ENCODE data around the gene EPB41L3.

Gene EPB41L3

GRCh38 chr18:5420906-5421305 lies 122.9 kb downstream of the EPB41L3 start:
- H3K36me3 ChIP-seq (ENCODE audit: control insufficient read depth, insufficient read depth, low read length), result no peaks in the 10 kb centered on the region
- H3K4me2 ChIP-seq (ENCODE audit: low read length), result no peak overlapping the region
- TF ChIP-seq, protein P1, sequence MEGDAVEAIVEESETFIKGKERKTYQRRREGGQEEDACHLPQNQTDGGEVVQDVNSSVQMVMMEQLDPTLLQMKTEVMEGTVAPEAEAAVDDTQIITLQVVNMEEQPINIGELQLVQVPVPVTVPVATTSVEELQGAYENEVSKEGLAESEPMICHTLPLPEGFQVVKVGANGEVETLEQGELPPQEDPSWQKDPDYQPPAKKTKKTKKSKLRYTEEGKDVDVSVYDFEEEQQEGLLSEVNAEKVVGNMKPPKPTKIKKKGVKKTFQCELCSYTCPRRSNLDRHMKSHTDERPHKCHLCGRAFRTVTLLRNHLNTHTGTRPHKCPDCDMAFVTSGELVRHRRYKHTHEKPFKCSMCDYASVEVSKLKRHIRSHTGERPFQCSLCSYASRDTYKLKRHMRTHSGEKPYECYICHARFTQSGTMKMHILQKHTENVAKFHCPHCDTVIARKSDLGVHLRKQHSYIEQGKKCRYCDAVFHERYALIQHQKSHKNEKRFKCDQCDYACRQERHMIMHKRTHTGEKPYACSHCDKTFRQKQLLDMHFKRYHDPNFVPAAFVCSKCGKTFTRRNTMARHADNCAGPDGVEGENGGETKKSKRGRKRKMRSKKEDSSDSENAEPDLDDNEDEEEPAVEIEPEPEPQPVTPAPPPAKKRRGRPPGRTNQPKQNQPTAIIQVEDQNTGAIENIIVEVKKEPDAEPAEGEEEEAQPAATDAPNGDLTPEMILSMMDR (IDR thresholded peaks at IDR 0.05), result no peak
- peaks cover 35% of the 10 kb centered on the region for H3K4me1 ChIP-seq
- H3K27me3 ChIP-seq (ENCODE audit: control insufficient read depth, insufficient read depth, low read length), result no peaks in the 10 kb centered on the region
- peak overlapping the region; percentile 96 for H3K27ac ChIP-seq
- peaks cover 10% of the 10 kb centered on the region for H3K79me2 ChIP-seq
- no peak overlapping the region for H2AFZ ChIP-seq
- H3K9me3 ChIP-seq (ENCODE audit: control insufficient read depth, low read length), result no peaks in the 10 kb centered on the region
- no peak overlapping the region for H3K9ac ChIP-seq
- no peak overlapping the region for H3K4me3 ChIP-seq (ENCODE audit: low read depth, low read length)

DNA sequence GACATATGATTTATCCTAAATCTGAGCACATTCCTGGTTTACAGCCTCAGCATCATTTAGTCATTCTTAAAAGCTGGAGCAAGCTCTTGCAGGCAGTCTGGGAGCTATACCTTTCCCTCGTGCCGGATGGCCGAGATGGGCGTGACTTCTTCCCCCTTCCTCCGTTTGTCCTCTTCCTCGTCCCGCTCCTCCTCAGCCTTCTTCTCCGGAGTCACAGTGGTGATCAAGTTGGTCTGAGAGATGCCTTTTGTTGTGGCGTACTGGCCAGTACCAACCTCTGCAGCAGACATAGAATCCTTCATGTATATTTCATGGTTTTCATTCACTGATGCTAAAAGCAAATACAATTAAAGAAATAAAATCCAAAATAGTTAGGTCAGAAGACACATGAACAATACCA lies 124.2 kb downstream of the EPB41L3 start:
- Histone ChIP-seq H3K27ac (peak overlapping the region; percentile 96), H3K79me2 (peaks cover 6% of the 10 kb centered on the region), H3K9me3 (ENCODE audit: control insufficient read depth, low read length) (no peaks in the 10 kb centered on the region), H3K36me3 (ENCODE audit: control insufficient read depth, insufficient read depth, low read length) (no peaks in the 10 kb centered on the region), H3K4me1 (peaks cover 44% of the 10 kb centered on the region), H3K4me2 (ENCODE audit: low read length) (no peak overlapping the region), H3K9ac (no peak overlapping the region), H3K4me3 (ENCODE audit: low read depth, low read length) (no peak overlapping the region), H2AFZ (no peak overlapping the region), H3K27me3 (ENCODE audit: control insufficient read depth, insufficient read depth, low read length) (no peaks in the 10 kb centered on the region)
- TF ChIP-seq, protein P1 (IDR thresholded peaks at IDR 0.05), result no peak

DNA sequence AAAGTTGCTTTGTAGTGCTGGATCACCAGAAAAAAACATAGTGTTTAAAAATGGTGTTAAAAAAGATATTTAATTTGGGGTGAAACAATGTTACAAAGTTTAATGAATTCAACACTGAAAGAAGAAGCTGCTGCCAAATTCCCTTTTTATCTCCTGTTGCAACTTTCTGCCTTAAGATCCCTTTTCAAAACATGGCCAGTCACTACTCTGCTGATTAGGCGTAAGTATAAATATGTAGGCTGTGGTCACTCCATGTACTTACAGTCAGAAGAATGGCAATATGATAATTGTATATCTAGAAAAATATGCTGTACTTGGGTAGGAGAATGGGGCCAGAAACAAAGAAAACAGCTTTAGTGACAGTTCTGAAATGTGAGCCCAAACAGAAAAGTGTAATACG lies 124.8 kb downstream of the EPB41L3 start:
- peak overlapping the region; percentile 96 for H3K27ac ChIP-seq
- TF ChIP-seq, protein P1 (IDR thresholded peaks at IDR 0.05), result no peak

GRCh38 chr18:5417342-5417741 lies 126.5 kb downstream of the EPB41L3 start:
- TF ChIP-seq, protein P1 (IDR thresholded peaks at IDR 0.05), result no peak
- H3K9me3 ChIP-seq (ENCODE audit: control insufficient read depth, low read length), result no peaks in the 10 kb centered on the region
- H3K27ac ChIP-seq, result peak overlapping the region; percentile 96
- H3K27me3 ChIP-seq (ENCODE audit: control insufficient read depth, insufficient read depth, low read length), result no peaks in the 10 kb centered on the region
- peaks cover 59% of the 10 kb centered on the region for H3K4me1 ChIP-seq
- peaks cover 9% of the 10 kb centered on the region for H3K79me2 ChIP-seq
- H3K4me3 ChIP-seq (ENCODE audit: low read depth, low read length), result peak overlapping the region; percentile 41
- H3K4me2 ChIP-seq (ENCODE audit: low read length), result peak overlapping the region; percentile 54
- no peaks in the 10 kb centered on the region for H3K36me3 ChIP-seq (ENCODE audit: control insufficient read depth, insufficient read depth, low read length)
- H3K9ac ChIP-seq, result peak overlapping the region; percentile 49
- no peak overlapping the region for H2AFZ ChIP-seq

More for the DNA sequence above, 124.8 kb downstream of the EPB41L3 start:
- H3K27me3 ChIP-seq (ENCODE audit: control insufficient read depth, insufficient read depth, low read length), result no peaks in the 10 kb centered on the region
- H3K4me3 ChIP-seq (ENCODE audit: low read depth, low read length), result no peak overlapping the region
- H3K4me1 ChIP-seq, result peaks cover 50% of the 10 kb centered on the region
- no peaks in the 10 kb centered on the region for H3K36me3 ChIP-seq (ENCODE audit: control insufficient read depth, insufficient read depth, low read length)
- H3K4me2 ChIP-seq (ENCODE audit: low read length), result peak overlapping the region; percentile 30
- no peak overlapping the region for H2AFZ ChIP-seq
- no peaks in the 10 kb centered on the region for H3K9me3 ChIP-seq (ENCODE audit: control insufficient read depth, low read length)
- H3K9ac ChIP-seq, result no peak overlapping the region
- peaks cover 4% of the 10 kb centered on the region for H3K79me2 ChIP-seq

DNA sequence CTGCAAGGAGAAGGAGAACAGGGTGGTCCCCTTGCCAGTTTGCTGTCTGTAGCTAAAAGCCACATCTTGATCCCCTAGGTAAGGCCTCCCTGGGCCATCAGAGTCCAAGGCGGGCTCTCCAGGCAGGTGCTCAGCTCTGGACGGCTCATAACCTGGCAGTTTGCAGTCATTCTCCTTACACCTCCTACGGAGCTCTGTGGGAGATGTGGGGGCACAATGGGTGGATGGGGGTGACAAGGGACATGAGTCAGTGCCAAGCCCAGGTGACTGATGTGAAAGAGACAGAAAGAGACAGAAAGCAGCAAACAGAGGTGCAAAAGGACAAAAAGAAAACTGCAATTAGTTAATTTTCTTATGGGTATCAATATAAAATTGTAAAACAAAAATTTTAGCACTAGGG lies 127.7 kb downstream of the EPB41L3 start:
- H3K27me3 ChIP-seq (ENCODE audit: control insufficient read depth, insufficient read depth, low read length), result no peaks in the 10 kb centered on the region
- H3K9me3 ChIP-seq (ENCODE audit: control insufficient read depth, low read length), result no peaks in the 10 kb centered on the region
- TF ChIP-seq, protein P1 (IDR thresholded peaks at IDR 0.05), result no peak
- no peak overlapping the region for H3K4me3 ChIP-seq (ENCODE audit: low read depth, low read length)
- H3K4me2 ChIP-seq (ENCODE audit: low read length), result peak overlapping the region; percentile 54
- H3K27ac ChIP-seq, result peak overlapping the region; percentile 96
- no peaks in the 10 kb centered on the region for H3K36me3 ChIP-seq (ENCODE audit: control insufficient read depth, insufficient read depth, low read length)
- H2AFZ ChIP-seq, result no peak overlapping the region
- peak overlapping the region; percentile 11 for H3K9ac ChIP-seq
- H3K79me2 ChIP-seq, result peaks cover 15% of the 10 kb centered on the region
- peaks cover 56% of the 10 kb centered on the region for H3K4me1 ChIP-seq
